Measurements from ENCODE around the gene AMFR. TPM values are rescaled to one million over a fixed set of nuclear protein-coding genes. Genes with fewer than 3 reads are reported as not detected.

Gene AMFR
- total RNA-seq, 6 experiments from 2014 or later = 92.2 to 189 (median 137) TPM

GRCh38 chr16:56424404-56424764 lies 961 bp downstream of the AMFR start:
- peak overlapping the region; percentile 70 to 87 (median 77) for H3K27ac ChIP-seq
- intact Hi-C loops (cut with DNase I) = no loop called here

GRCh38 chr16:56423584-56424403 lies 1.6 kb downstream of the AMFR start:
- 11% methylated on average over 7 of the region's 7 CpGs for WGBS (ENCODE audit: insufficient coverage, low coverage, low lambda C conversion rate, missing lambda C conversion rate)
- TF ChIP-seq POLR2A (IDR thresholded peaks at IDR 0.05) (peak; percentile 26), CTCF (IDR thresholded peaks at IDR 0.05) (no peak)
- Histone ChIP-seq H3K27ac (peak overlapping the region; percentile 70 to 87 (median 77)), H3K27me3 (no peaks in the 10 kb centered on the region), H3K9me3 (no peaks in the 10 kb centered on the region), H3K36me3 (no peaks in the 10 kb centered on the region), H3K4me3 (peak overlapping the region; percentile 77 to 98 (median 82)), H3K4me1 (peaks cover 0 to 41% (median 14%) of the 10 kb centered on the region in 4 donors)
- ATAC-seq = peak in 2 of 4 donors; percentile 44 to 50
- DNase-seq = no peak
- intact Hi-C loops (cut with DNase I) = no loop called here

More at GRCh38 chr16:56424404-56424764, 961 bp downstream of the AMFR start:
- ATAC-seq (peak; percentile 2 to 17 (median 12)), DNase-seq (no peak)
- 0% methylated on average over 16 of the region's 16 CpGs for WGBS (ENCODE audit: insufficient coverage, low coverage, low lambda C conversion rate, missing lambda C conversion rate)
- H3K4me1 ChIP-seq = peaks cover 0 to 41% (median 14%) of the 10 kb centered on the region in 4 donors
- H3K36me3 ChIP-seq = no peaks in the 10 kb centered on the region
- H3K27me3 ChIP-seq = no peaks in the 10 kb centered on the region
- no peaks in the 10 kb centered on the region for H3K9me3 ChIP-seq
- TF ChIP-seq POLR2A (IDR thresholded peaks at IDR 0.05) = no peak
- no peak for TF ChIP-seq CTCF (IDR thresholded peaks at IDR 0.05)
- H3K4me3 ChIP-seq = peak overlapping the region; percentile 77 to 98 (median 82)

- 61% methylated on average over 4 of the region's 4 CpGs for WGBS (ENCODE audit: insufficient coverage, low coverage, low lambda C conversion rate, missing lambda C conversion rate)
- no peak overlapping the region for H3K4me3 ChIP-seq
- peak overlapping the region in 1 of 3 donors; percentile 77 for H3K27ac ChIP-seq
- H3K36me3 ChIP-seq = no peaks in the 10 kb centered on the region
- TF ChIP-seq CTCF (IDR thresholded peaks at IDR 0.05) = no peak
- no peak for TF ChIP-seq POLR2A (IDR thresholded peaks at IDR 0.05)
- intact Hi-C loops (cut with DNase I) = no loop called here
- H3K9me3 ChIP-seq = no peaks in the 10 kb centered on the region
- no peak for ATAC-seq
- no peak for DNase-seq
- H3K4me1 ChIP-seq = peaks cover 0 to 41% (median 14%) of the 10 kb centered on the region in 4 donors
- no peaks in the 10 kb centered on the region for H3K27me3 ChIP-seq
Measured at GRCh38 chr16:56422896-56423441, 2.4 kb downstream of the AMFR start.

GRCh38 chr16:56421976-56422669 lies 3.2 kb downstream of the AMFR start:
- TF ChIP-seq POLR2A (IDR thresholded peaks at IDR 0.05) (no peak), CTCF (IDR thresholded peaks at IDR 0.05) (no peak)
- Histone ChIP-seq H3K36me3 (no peaks in the 10 kb centered on the region), H3K27ac (no peak overlapping the region), H3K27me3 (no peaks in the 10 kb centered on the region), H3K4me3 (no peak overlapping the region), H3K9me3 (no peaks in the 10 kb centered on the region), H3K4me1 (peaks cover 0 to 41% (median 14%) of the 10 kb centered on the region in 4 donors)
- intact Hi-C loops (cut with DNase I) = no loop called here
- ATAC-seq = no peak
- no peak for DNase-seq
- 94% methylated on average over 5 of the region's 5 CpGs for WGBS (ENCODE audit: insufficient coverage, low coverage, low lambda C conversion rate, missing lambda C conversion rate)

Data from right lobe of liver (tissue), 6 donors.